GM21825 (cell line): ENCODE data around the gene MTX1.

Source experiments
- ATAC-seq: cut with Tn5 transposase; IDR thresholded peaks from one replicate; pipeline ENCODE4 v1.9.1; 2021; ENCODE audit warnings: mild to moderate bottlenecking, moderate library complexity; ENCODE audit not compliant: unreplicated experiment

Gene MTX1

DNA sequence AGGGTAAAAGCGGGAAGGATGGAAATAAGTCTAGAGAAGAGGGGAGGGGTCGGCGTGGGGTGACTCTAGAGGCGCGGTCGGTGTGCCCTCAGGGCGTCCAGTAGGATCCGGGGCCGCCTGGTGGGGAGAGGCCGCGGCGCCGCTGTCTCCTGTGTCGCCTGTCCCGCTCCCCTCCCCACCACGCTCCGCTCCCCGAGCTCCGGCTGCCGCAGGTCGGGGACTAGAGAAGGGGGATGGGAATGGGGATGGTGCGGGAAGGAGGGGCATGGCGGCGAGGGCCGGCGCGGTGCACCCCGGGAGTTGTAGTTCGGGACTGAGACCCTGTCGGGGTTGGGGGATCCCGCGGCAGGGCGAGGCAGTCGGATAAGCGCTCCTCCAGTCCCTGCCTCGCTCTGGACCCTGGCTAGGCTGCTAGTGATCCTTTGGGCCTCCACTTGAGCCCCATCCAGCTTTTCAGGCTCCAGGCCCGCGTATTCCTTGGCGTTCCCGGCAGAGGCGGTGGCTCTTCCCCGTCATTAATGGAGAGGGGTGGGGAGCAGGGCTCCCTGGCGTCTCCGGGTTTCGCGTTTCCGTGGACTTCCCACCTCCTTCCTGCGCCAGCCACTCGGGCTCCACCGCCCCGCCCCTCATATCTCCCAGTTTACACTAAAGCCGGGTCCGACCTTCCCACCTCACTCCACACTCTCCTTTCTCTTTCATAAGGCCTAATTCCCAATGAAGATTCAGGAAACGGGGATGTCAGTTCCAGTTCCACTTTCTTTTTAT lies 46.9 kb downstream of the MTX1 start, which contains the start of gene ENTREP3:
ENTREP3 (minus strand) TSS at position 241 of the 765 bp plus-strand sequence. CDS start 606 bp downstream, outside the sequence.
- peak; percentile 53 for ATAC-seq

DNA sequence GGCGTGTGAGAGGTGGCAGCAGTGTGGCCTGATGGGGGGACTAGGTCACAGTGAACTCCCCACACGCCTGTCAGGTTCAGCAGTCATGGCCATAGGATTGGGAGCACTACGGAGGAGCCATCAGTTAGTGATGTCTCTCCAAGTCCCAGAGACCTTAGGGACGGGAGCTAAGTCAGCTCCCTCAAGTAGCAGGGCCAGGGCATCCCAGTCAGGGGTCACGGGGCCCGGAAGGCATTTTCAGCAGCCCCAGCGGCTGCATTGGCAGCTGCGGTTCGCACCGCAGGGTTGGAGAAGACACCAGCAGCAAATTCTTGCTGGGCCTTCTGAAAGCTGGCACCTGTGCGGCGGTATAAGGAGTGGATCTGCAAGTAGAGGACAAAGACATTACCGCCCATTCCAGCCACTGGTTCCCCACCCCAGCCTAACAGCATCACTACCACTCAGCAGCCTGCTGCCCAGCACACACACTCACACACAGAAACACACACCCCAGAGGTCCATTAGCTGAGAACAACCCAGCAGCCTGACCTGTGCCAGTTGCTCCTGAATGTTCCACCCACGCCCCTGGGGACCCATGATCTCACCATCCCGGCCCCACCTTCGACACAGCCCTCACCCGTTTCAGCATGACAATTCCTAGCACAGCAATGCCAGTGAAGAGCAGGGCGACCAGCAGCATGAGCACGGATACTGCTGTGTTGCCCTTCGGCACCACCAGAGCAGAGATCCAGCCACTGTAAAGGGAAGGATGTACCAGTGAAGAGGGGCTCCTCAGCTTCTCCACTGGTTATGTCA lies 47.8 kb downstream of the MTX1 start:
- ATAC-seq = no peak

DNA sequence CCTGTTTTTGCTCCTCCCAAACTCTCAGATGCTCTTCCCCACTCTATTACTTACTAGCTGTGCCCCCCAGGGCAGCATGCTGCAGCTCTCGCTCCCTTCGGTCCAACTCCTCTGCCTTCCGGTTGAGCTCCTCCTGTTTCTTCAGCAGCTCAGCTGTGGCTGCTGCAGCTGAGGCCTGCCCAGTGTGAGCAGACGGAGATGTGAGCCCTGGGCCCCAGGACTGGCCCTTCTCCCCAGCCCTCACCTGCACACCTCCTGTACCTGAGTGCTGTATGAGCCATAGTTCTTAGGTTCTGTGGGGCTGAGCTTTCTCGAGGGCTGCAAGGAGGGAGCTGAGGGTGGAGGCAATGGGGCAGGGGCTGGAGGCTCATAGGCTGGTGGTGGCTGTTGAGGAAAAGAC lies 51.8 kb downstream of the MTX1 start:
- no peak for ATAC-seq

DNA sequence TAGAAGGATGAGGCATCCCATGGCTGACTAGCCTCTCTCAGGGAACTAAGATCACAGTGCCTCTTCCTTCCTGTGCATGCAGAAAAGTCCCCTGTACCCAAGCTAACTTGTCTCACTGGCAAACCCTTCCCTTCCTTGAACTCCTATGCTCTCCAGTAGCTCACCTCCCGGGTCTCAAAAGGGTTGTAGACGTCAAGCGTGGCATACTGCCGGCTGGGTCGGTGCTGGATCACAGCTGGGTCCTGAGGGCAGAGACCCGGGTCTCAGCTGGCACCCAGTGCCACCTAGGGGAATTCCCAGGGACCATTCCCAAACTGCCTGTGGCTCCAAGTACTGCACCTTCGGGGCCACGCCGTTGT lies 53.0 kb downstream of the MTX1 start:
- ATAC-seq = peak; percentile 8

DNA sequence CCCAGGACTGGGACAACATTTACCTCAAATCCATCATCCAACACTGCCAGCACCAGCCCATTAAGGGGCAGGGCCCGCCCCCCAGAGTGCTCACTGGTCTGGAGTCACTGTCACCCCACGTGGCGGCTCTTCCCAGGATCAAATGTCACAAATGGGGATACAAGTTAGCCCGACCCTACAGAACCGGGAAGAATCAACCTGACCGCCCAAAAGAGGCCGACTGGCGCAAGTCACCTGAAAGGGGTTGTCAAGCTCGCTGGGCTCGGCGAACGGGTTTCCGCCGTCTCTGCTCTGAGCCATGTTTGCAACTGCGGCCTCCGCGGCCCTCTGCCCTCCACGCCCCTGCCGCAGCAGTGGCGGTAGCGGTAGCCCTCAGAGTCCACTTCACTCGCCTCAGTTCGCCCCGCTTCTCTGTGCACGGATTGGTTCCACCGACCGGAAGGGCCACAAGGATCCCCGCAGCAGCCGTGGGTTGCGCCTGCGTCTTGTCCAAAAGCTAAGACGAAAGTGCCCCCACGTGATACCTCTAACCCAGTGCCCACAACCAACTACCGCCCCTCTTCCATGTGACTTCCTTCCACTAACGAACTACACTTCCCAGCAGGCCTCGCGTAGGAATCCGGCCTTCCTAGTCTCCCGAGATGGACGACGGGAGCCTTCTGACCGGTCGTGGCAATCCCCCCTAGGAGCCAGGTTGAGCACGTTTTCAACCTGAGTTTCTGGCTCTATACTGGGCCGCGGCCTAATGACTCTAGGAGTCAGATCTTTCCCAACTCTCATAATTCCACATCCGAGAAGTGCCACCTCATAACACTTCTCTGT lies 53.6 kb downstream of the MTX1 start, which contains the start of gene SCAMP3:
SCAMP3 (minus strand) TSS at position 509 of the 822 bp plus-strand sequence; CDS start at position 300, 209 bp downstream.
- ATAC-seq = peak; percentile 82

DNA sequence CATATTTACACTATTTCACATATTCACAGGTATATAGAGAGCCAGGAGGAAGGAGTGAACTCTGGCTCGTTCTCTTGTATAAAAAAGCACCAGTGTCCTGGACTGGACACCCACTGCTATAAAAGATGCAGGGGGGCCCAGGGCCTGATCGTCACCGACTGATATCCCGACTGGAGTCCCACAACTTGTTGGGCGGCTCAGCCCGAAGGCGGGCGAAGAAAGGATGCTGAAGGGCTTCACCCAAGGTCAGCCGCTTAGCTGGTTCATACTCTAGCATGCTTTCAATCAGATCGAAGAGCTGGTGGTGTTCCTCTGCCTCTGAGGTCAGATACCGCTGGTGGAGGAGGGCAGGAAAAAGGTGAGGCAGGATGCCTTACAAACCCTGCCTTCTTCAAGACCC lies 54.6 kb downstream of the MTX1 start:
- ATAC-seq = no peak
